ENCODE data around the gene SLC25A40. TPM values are rescaled to one million over a fixed set of nuclear protein-coding genes. Genes with fewer than 3 reads are reported as not detected.

Gene SLC25A40
- total and polyA plus RNA-seq, 4 donors: 13.5 to 46.4 (median 30.0) TPM

DNA sequence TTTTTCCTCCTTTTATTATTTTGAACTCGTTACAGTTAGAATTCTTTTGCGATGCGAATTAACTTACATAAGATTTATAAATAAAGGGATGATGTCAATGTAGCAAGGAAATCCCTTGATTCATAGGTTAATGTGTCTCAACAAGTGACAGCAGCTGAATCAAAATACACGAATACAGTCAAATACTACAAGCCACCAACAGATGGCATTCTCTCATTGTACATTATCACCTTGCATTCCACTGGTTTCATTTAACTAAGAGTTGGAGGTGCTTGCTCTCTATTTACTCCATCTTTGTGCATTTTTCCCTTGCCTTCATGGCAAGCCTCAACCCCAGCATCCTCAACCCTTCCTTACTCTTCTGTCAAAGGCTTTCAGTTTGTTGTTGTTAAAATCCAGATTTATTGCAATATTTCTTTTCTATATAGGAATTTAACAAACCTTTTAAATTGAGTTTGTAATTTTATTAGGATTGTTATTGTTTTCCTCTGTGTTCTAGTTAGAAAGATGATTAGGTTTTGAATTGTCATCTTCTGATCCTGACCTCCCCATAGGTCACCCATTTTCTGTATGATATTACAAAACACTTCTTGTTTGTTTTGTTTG lies 78.3 kb downstream of the SLC25A40 start:
- no CpG with 5 or more reads among the region's 4 CpGs for WGBS (ENCODE audit: insufficient coverage)
- no peaks in the 10 kb centered on the region for H3K4me1 ChIP-seq (ENCODE audit: control insufficient read depth, insufficient read depth, low read length)

DNA sequence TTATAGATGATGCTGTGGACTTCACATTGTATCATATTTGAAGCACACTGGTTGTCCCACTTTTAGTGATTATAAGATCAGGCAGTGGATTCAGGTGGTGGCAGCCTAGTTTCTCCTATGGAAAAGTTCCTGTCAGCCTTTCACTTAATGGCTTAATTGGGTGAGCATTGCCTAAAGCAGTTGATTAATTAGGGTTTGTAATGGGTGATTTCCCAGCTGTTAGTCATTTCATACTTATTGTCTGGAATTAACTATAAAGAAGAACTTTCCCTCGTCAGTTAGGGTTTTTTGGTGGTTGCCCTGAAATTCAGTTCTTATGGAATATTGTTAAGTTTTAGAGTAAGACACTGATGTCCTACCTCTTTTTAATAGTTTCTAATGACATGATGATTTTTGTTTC lies 78.8 kb downstream of the SLC25A40 start:
- Histone ChIP-seq H3K36me3 (ENCODE audit: control insufficient read depth, insufficient read depth, low read length) (no peaks in the 10 kb centered on the region), H3K4me1 (ENCODE audit: control insufficient read depth, insufficient read depth, low read length) (no peaks in the 10 kb centered on the region), H3K27me3 (ENCODE audit: control insufficient read depth, insufficient read depth, low read length) (no peaks in the 10 kb centered on the region), H3K4me3 (ENCODE audit: low read depth, low read length) (no peak overlapping the region), H3K9me3 (ENCODE audit: control insufficient read depth, insufficient read depth, low read length) (peaks cover 2% of the 10 kb centered on the region), H3K27ac (ENCODE audit: low read depth, low read length) (no peak overlapping the region)
- WGBS (ENCODE audit: insufficient coverage): no CpG with 5 or more reads among the region's 1 CpG
- peak in 1 of 6 donors; percentile 3 for DNase-seq (ENCODE audit: low read depth in 4 of 6, low spot score in 6 of 6)

More for the DNA sequence above, 78.3 kb downstream of the SLC25A40 start:
- Histone ChIP-seq H3K36me3 (ENCODE audit: control insufficient read depth, insufficient read depth, low read length) (no peaks in the 10 kb centered on the region), H3K27me3 (ENCODE audit: control insufficient read depth, insufficient read depth, low read length) (no peaks in the 10 kb centered on the region), H3K4me3 (ENCODE audit: low read depth, low read length) (no peak overlapping the region), H3K9me3 (ENCODE audit: control insufficient read depth, insufficient read depth, low read length) (peaks cover 2% of the 10 kb centered on the region), H3K27ac (ENCODE audit: low read depth, low read length) (no peak overlapping the region)
- peak in 5 of 6 donors; percentile 1 to 66 (median 14) for DNase-seq (ENCODE audit: low read depth in 4 of 6, low spot score in 6 of 6)

DNA sequence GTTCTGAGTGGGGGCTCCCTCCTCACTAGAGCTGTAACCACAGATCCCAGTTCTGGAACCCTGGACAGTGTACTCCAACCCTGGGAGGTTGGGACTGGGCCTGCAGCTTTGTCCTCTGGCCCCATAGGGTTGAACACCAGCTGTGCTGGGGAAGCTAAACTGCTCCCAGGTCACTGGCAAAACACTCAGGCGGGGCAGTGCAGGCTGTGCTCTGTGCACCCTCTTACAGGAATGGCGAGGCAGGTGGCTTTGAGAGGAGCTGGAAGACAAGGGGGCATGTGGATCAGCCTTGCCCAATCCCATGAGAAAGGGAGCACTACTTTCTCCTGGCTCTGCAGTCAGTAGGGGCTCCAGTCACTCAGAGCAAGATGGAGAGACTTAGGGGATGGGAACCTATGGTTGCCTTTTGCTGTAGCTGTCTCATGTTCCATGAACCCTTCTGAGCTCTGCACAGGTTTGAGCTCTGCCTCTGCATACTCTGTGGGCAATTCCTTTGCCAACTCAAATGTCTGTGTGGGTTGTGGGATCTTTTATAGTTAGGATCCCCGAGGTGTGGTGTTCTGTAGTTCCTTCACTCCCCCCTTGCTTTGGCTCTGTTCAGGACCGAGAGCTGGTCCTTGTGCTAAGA lies 90.7 kb downstream of the SLC25A40 start:
- no peak for DNase-seq (ENCODE audit: low read depth in 4 of 6, low spot score in 6 of 6)
- no peaks in the 10 kb centered on the region for H3K4me1 ChIP-seq (ENCODE audit: control insufficient read depth, insufficient read depth, low read length)
- H3K27me3 ChIP-seq (ENCODE audit: control insufficient read depth, insufficient read depth, low read length): no peaks in the 10 kb centered on the region
- H3K4me3 ChIP-seq (ENCODE audit: low read depth, low read length): no peak overlapping the region
- no peaks in the 10 kb centered on the region for H3K36me3 ChIP-seq (ENCODE audit: control insufficient read depth, insufficient read depth, low read length)
- no peak overlapping the region for H3K27ac ChIP-seq (ENCODE audit: low read depth, low read length)
- H3K9me3 ChIP-seq (ENCODE audit: control insufficient read depth, insufficient read depth, low read length): no peaks in the 10 kb centered on the region
- WGBS (ENCODE audit: insufficient coverage): 81% methylated on average over 3 of the region's 4 CpGs

DNA sequence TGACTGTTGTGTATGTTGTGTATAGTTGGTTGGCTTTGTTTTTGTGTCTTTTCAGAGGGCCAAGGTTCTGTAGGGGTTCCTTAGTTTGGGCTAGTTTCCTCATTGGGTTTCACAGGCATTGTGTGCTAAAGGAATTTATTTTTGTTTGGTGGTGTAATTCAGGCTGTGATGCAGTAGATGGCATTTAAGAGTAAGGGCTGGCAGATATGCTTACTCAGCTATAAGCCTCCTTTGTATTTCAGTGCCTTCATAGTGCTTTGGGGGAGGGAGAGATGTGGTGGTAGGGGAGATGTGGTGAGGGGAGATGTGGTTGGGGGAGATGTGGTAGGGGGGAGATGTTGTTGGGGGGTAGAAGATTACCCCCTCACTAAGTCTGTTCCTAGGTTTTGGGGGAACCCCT lies 91.7 kb downstream of the SLC25A40 start:
- Histone ChIP-seq H3K36me3 (ENCODE audit: control insufficient read depth, insufficient read depth, low read length) (no peaks in the 10 kb centered on the region), H3K4me3 (ENCODE audit: low read depth, low read length) (no peak overlapping the region), H3K9me3 (ENCODE audit: control insufficient read depth, insufficient read depth, low read length) (no peaks in the 10 kb centered on the region), H3K27me3 (ENCODE audit: control insufficient read depth, insufficient read depth, low read length) (no peaks in the 10 kb centered on the region), H3K4me1 (ENCODE audit: control insufficient read depth, insufficient read depth, low read length) (no peaks in the 10 kb centered on the region), H3K27ac (ENCODE audit: low read depth, low read length) (no peak overlapping the region)
- no peak for DNase-seq (ENCODE audit: low read depth in 4 of 6, low spot score in 6 of 6)

Other genes with a start within 250 kb of the SLC25A40 start
- gene RUNDC3B, start 248.0 kb downstream of the SLC25A40 start, total RNA-seq: 10 to 100 TPM; 20.1 to 58.2 TPM
- 10 to 100 TPM; 32.3 to 46.1 TPM for gene RUNDC3B, start 248.0 kb downstream of the SLC25A40 start, polyA plus RNA-seq (ENCODE audit: insufficient read length in 2 of 2)
- 10 to 100 TPM; 10.4 to 14.1 TPM for gene DBF4, start 133 bp upstream of the SLC25A40 start, total RNA-seq
- gene DBF4, start 133 bp upstream of the SLC25A40 start, polyA plus RNA-seq (ENCODE audit: insufficient read length in 2 of 2): 10 to 100 TPM; 11.8 to 15.5 TPM
- gene ADAM22, start 57.9 kb upstream of the SLC25A40 start, total RNA-seq: 100 to 1,000 TPM in 1 of 2 donors, 10 to 100 TPM in 1; 27.2 to 178 TPM
- 10 to 100 TPM; 35.3 to 52.8 TPM for gene ADAM22, start 57.9 kb upstream of the SLC25A40 start, polyA plus RNA-seq (ENCODE audit: insufficient read length in 2 of 2)